COR-L47 (cell line): ENCODE data around the gene DTX1.

Source experiments
- DNase-seq: peaks from one replicate; lab custom pipeline; 2025; lab: John Stamatoyannopoulos, UW

Gene DTX1

DNA sequence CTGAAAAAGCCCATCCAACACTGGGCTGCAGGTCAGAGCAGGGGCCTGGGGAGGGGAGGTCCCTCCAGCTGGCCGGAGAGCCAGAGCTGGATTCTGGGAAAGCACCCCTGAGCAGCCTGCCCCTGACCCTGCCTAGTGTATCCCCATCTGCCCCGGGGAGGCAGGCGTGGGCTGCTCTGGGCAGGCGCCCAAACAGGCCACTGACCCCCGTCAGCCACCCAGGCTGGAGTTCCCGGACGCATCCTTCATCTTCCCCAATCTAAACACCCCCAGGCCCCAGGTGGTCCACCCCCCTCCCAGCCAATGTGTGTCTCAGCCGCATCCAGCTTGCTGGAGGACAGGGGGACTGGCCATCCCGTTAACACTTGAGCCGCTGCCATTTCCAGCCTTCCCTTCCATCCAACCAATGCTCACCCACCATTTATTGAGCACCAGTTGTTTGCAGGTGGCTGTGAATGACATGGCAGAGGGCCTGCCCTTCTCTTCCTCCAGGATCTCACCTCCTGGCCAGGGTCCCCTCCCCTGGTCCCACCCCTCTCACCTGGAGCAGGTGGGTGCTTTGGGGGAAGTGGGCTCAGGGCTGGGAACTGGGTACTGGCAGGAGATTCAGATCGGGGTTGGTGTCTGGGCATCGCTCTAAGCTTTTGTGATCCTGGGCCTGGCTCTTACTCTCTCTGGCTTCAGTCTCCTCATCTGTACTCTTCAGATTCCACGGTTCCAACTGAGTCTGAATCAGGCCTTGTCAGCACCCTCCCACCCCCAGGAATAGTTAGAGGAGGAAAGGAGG lies 743 bp upstream of the DTX1 start:
- DNase-seq = no peak

GRCh38 chr12:113056381-113056630 lies 224 bp upstream of the DTX1 start:
- no peak for DNase-seq

DNA sequence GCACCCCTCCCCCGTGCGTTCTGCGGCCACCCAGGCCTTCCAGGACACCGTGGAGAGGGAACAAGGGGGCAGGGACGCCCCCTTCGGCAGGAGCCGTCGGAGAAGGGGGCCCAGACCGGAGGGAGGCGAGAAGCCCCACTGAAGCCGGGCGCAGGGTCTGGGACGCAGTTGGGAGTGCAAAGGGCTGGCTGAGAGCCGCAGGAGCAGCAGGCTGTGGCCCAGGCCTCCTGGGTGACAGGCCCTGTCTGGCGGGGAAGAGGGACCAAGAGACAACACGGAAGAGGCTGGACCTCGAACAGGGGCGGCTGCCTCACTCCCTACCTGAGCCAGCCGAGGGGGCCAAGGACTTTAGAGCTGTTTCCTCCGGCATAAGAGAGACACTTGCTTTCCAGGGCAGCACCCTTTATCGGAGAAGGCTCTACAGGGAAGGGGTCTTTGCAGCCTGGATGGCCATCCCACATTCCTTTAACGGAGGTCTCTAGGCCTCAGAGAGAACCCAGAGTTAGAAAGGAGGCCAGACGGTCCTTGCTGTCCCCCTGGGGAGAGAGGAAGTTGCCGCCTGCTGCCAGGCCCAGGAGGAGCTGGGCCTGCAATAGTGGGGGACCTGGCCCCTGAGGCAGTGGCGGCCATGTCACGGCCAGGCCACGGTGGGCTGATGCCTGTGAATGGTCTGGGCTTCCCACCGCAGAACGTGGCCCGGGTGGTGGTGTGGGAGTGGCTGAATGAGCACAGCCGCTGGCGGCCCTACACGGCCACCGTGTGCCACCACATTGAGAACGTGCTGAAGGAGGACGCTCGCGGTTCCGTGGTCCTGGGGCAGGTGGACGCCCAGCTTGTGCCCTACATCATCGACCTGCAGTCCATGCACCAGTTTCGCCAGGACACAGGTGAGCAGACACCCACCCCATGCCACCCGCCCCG lies 1.3 kb downstream of the DTX1 start:
- DNase-seq = no peak

GRCh38 chr12:113058553-113058952 lies 2.0 kb downstream of the DTX1 start:
- DNase-seq = no peak

DNA sequence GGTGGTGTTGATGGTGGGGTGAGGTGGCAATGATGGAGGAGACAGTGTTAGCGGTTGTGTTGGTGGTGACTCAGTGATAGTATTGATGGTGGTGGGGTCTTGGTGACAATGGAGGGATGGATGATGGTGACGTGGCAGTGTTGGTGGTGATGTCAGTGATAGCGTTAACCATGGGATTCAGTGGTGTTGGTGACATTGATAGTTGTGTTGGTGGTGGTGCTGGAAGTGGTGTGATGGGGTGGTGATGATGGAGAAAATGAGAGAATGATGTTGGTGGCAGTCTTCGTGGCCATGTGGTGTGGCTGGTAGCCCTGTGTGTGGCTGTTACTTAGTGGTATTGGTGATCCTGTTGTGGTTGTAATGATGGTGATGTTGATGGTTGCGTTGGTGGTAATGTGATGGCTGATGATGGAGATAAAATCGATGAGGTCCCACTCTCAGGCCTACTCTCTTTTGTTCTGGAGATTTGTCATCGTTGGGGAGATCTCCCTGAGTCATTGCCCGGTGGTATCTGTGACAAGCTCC lies 2.6 kb downstream of the DTX1 start:
- DNase-seq = no peak

GRCh38 chr12:113060336-113060960 lies 3.9 kb downstream of the DTX1 start:
- DNase-seq = no peak

- peak; percentile 39 for DNase-seq
These were observed 4.6 kb downstream of the DTX1 start for GRCh38 chr12:113061061-113061694.

GRCh38 chr12:113062502-113063395 lies 6.2 kb downstream of the DTX1 start:
- DNase-seq = no peak

GRCh38 chr12:113063396-113064350 lies 7.1 kb downstream of the DTX1 start:
- no peak for DNase-seq

DNA sequence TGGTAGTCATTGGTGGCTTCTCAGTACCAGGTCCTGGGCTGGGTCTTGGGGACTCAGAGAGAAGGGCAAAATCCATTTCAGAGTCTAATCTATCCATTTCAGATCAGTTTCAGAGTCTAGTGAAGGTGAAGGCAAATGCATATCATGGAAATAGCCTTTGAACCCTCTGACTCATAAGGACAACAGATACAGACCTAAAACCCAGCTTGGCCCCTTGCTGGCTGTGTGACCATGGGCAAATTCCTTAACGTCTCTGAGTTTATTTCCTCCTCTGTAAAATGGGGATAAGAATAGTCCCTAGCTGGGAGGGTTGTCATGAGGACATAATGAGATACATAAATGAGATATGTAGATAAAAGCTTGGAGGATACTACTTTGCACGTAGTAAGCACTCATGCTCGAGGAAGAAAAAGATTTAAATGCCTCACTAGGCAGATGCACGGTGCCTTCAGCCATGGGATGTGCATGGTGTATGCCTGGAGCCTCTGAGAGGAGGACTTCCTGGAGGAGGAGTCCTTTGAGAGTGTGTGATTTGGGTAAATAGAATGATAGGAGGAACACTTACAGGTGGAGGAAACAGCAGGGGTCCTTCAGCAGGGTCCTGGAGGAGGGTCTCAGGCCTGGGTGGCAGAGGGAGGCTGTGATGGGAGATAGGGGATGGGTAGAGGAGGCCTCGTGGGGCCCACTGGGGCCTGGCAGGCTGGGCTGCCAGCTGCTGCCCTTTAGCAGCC lies 8.0 kb downstream of the DTX1 start:
- DNase-seq = no peak

DNA sequence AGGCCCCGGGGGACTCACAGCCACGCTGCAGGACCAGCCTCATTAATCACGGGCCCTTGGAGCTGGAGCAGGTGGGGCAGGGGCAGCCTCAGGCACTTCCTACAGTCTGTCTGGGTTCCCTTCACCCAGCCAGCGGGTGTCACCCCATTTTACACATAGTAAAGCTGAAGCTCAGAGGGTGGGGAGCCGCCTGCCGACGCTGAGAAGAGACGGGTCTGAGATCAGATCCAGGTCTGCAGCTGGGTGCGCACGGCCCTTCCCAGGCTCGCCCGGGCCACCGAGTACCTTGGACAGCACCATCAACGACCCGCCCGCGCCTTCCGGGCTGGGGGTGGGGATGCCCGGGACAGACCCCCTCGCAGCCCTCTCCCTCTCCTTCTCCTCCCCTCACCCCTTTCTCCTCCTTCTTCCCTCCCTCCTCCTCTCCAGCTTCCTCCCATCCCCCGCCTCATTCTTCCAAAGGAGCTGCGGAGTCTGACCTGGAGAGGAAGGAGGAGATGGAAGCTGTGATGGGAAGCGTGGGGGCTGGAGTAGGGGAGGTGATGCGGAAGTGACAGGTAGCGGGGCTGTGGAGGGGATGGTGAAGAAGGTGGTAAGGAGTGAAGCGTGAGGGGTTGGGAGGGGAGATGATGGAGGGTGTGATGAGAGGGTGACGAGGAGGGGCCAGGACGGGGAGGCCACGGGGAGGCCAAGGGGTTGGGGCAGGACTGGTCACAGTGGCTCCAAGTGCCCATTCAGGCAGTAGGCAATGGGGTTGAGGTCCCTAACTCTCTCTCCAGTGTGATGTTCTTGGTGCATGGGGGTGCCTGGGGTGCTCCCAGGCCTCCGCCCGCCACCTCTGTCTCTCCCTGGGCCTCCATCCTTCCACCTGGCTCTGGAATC lies 8.8 kb downstream of the DTX1 start:
- peak; percentile 67 for DNase-seq

DNA sequence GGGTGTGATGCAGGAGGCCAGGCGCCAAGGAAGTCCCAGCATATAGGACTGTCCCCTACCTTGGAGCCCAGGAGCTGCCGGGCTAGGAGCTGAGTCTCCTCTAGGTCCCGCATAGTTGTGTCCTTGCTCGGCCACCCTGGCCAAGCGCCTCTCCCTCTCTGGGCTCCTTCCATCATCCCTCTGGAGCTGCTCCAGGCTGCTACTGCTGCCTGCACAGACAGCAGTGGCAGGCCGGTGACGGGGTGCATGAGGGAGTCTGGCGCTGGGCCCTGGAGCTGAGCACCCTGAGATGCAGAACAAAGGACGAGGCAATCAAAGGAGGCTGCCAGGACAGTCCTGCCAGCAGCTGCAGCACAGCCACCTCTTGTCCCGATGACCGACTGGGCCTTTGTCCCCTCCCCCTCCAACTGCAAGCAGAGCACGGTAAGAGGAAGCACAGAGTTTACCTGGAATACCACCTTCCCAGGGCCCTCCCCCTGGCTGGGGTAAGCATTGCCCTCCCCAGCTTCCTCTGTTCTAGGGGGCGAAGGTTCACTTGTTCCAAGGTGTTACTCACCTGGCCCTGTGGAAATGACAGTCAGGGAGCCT lies 10.4 kb downstream of the DTX1 start:
- DNase-seq = no peak

GRCh38 chr12:113067987-113068935 lies 11.7 kb downstream of the DTX1 start:
- no peak for DNase-seq

DNA sequence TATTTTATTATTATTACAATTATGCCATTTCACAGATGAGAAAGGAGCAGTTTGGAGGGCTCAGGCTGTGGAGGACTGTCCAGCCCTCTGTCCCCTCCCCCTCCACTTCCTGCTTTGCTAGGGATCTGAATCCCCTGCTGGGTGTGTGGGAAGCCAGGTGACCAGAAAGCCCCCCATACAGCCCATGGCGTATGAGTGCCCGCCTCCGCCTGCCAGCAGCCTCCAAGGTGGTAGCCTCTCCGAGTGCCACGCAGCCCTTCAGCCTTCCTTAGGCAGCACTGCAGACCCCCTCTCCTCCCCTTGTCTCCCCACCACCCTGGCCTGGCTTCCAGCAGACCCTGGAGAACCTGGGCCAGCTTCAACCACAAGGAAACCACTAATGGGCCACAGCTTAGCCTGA lies 12.6 kb downstream of the DTX1 start:
- no peak for DNase-seq

DNA sequence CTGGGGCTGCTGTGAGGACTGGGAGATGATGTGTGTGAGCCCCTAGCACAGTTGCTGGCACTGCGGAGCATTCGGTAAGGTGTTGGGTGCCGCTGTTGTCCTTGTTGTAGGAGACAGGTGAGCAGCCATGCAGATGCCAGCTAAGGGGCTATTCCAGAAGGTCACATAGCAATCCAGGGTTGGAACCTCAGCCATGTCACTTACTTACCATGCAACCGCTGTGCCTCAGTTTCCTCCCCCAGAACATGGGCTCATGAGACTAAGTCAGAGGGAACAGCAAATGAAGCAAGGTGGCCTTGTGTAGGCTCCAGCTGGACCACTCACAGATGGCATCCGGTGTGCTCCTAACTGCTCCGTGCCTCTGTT lies 13.2 kb downstream of the DTX1 start:
- no peak for DNase-seq

DNA sequence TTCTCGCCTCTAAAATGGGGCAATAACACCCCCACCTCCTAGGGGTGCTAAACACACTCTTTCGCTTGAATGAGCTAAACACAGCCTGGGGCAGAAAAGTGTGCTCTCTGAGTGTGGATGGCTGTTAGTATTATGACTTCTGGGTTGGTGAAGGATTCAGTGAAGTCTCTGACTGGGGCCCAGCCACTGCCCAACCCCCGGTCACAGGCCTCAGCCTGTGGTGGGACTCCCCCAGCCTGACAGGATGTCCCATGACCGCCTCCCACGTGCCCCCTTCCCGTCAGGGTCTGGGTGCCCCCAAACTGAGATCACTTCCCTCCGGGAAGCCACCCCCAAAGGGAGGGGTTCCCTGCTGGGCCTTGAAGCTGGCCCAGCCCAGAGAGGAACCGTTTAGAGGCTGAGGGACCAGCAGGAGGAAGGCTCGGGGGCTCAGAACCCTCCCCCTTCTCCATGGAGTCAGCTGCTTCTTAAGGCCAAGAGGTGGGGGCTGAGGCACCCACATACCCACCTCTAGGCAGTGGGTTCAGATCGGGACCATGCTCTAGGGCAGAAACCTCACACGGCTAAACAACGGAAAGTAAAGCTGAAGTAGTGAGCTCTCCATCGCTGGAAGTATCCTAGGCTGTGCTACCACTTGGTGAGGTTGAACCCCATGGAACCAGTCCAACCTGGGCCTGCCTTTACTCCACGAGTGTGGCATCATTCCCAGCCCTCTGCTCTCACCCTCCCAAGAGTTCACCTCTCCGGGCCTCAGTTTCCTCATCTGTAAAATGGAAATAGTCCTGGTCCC lies 13.8 kb downstream of the DTX1 start:
- DNase-seq = no peak
